WTC11 (cell line): ENCODE data around the gene FITM1. TPM values are rescaled to one million over a fixed set of nuclear protein-coding genes. Genes with fewer than 3 reads are reported as not detected.

Experiments
- ATAC-seq: fragments of 200-7000 bp; cut with Tn5 transposase; 2 replicates; pipeline ENCODE4 v1.10.0; 2021; ENCODE audit warnings: mild to moderate bottlenecking, moderate library complexity
- CTCF ChIA-PET: fragments of 300-600 bp; sonication (Branson Sonifier 250); formaldehyde crosslinking; loops from one replicate; lab custom pipeline; 2021; ENCODE audit warnings: antibody characterized with exemption; lab: Charles Lee
- POLR2A ChIA-PET: fragments of 350-600 bp; sonication (Branson Sonifier 250); formaldehyde crosslinking; loops from one replicate; lab custom pipeline; 2021; ENCODE audit warnings: antibody characterized with exemption; lab: Charles Lee
- DNase-seq: peaks from one replicate; pipeline ENCODE4 v3.0.0; 2021; ENCODE audit warnings: low spot score
- H3K27ac Mint-ChIP-seq: 2 replicates; pipeline ENCODE4 v1.8.0; 2021; ENCODE audit warnings: mixed read lengths
- H3K27me3 Mint-ChIP-seq: 2 replicates; pipeline ENCODE4 v1.8.0; 2021; ENCODE audit warnings: low read depth, mild to moderate bottlenecking, moderate library complexity, mixed read lengths
- H3K36me3 Mint-ChIP-seq: 2 replicates; pipeline ENCODE4 v1.8.0; 2021; ENCODE audit warnings: mixed read lengths
- H3K4me1 Mint-ChIP-seq: 2 replicates; pipeline ENCODE4 v1.8.0; 2022; ENCODE audit warnings: mixed read lengths
- H3K4me3 Mint-ChIP-seq: 2 replicates; pipeline ENCODE4 v1.8.0; 2021; ENCODE audit warnings: mild to moderate bottlenecking, moderate library complexity, mixed read lengths
- H3K9me3 Mint-ChIP-seq: 2 replicates; pipeline ENCODE4 v1.8.0; 2021; ENCODE audit warnings: mixed read lengths
- ARID4B ChIP-seq: sonication (generic); formaldehyde crosslinking; IDR thresholded peaks from 2 replicates; pipeline ENCODE4 v1.8.0; 2023; ENCODE audit warnings: missing genetic modification reagents, mild to moderate bottlenecking, borderline replicate concordance
- GABPB1 ChIP-seq: sonication (generic); formaldehyde crosslinking; IDR thresholded peaks from 2 replicates; pipeline ENCODE4 v1.8.1; 2023; ENCODE audit warnings: mild to moderate bottlenecking, missing genetic modification reagents
- GRHL2 ChIP-seq: fragments of 250-450 bp; sonication (Bioruptor Pico); IDR thresholded peaks from 2 replicates; pipeline ENCODE4 v1.8.0; 2022; ENCODE audit warnings: mild to moderate bottlenecking, moderate library complexity; ENCODE audit not compliant: insufficient replicate concordance, severe bottlenecking
- JUN ChIP-seq: sonication (generic); formaldehyde crosslinking; IDR thresholded peaks from 2 replicates; pipeline ENCODE4 v1.8.0; 2023; ENCODE audit warnings: mild to moderate bottlenecking, missing genetic modification reagents
- NFYB ChIP-seq: sonication (generic); formaldehyde crosslinking; conservative IDR thresholded peaks from 2 replicates; pipeline ENCODE4 v1.8.0; 2022; ENCODE audit warnings: low read depth, missing genetic modification reagents
- RORB ChIP-seq: fragments of 250-450 bp; sonication (Bioruptor Pico); IDR thresholded peaks from 2 replicates; pipeline ENCODE4 v1.9.0; 2021; ENCODE audit warnings: mild to moderate bottlenecking
- SMAD4 ChIP-seq: sonication (generic); formaldehyde crosslinking; IDR thresholded peaks from 2 replicates; pipeline ENCODE4 v1.8.0; 2022; ENCODE audit warnings: mild to moderate bottlenecking, missing genetic modification reagents
- SP1 ChIP-seq: sonication (generic); formaldehyde crosslinking; conservative IDR thresholded peaks from 2 replicates; pipeline ENCODE4 v1.8.1; 2022; ENCODE audit warnings: missing genetic modification reagents
- TEAD1 ChIP-seq: sonication (generic); formaldehyde crosslinking; IDR thresholded peaks from 2 replicates; pipeline ENCODE4 v1.8.0; 2022; ENCODE audit warnings: mild to moderate bottlenecking, missing genetic modification reagents
- ZNF138 ChIP-seq: sonication (generic); formaldehyde crosslinking; conservative IDR thresholded peaks from 2 replicates; pipeline ENCODE4 v1.8.1; 2022; ENCODE audit warnings: mild to moderate bottlenecking, moderate library complexity, missing genetic modification reagents
- ZNF219 ChIP-seq: sonication (generic); formaldehyde crosslinking; IDR thresholded peaks from 2 replicates; pipeline ENCODE4 v1.8.0; 2023; ENCODE audit warnings: missing genetic modification reagents, mild to moderate bottlenecking, borderline replicate concordance
- ZNF232 ChIP-seq: sonication (generic); formaldehyde crosslinking; IDR thresholded peaks from 2 replicates; pipeline ENCODE4 v1.8.0; 2022; ENCODE audit warnings: mild to moderate bottlenecking, missing genetic modification reagents
- total RNA-seq: library from RNA; stranded (reverse); gene quantifications from 3 replicates; pipeline ENCODE4 v1.2.3, GENCODE V29; 2021
- TF ChIP-seq, protein P1 (sequence below): sonication (generic); formaldehyde crosslinking; IDR thresholded peaks from 2 replicates; pipeline ENCODE4 v1.8.0; 2022; ENCODE audit warnings: mild to moderate bottlenecking, missing genetic modification reagents

Gene FITM1
- total RNA-seq, 1 experiment from 2014 or later = not detected

GRCh38 chr14:24146978-24147760 is 16.7 kb downstream of the FITM1 start, which contains the start of gene RNF31:
Gene RNF31, plus strand, starts transcription at chr14:24147498. Its CDS starts 201 bp downstream, at chr14:24147699.
- H3K9me3 Mint-ChIP-seq = no peaks in the 10 kb centered on the region
- H3K4me3 Mint-ChIP-seq = peak within 1 kb of the TSS; percentile 99
- peak within 1 kb of the TSS; percentile 98 for H3K27ac Mint-ChIP-seq
- TF ChIP-seq, protein P1, sequence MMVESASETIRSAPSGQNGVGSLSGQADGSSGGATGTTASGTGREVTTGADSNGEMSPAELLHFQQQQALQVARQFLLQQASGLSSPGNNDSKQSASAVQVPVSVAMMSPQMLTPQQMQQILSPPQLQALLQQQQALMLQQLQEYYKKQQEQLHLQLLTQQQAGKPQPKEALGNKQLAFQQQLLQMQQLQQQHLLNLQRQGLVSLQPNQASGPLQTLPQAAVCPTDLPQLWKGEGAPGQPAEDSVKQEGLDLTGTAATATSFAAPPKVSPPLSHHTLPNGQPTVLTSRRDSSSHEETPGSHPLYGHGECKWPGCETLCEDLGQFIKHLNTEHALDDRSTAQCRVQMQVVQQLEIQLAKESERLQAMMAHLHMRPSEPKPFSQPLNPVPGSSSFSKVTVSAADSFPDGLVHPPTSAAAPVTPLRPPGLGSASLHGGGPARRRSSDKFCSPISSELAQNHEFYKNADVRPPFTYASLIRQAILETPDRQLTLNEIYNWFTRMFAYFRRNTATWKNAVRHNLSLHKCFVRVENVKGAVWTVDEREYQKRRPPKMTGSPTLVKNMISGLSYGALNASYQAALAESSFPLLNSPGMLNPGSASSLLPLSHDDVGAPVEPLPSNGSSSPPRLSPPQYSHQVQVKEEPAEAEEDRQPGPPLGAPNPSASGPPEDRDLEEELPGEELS (CRISPR knock-in tag) = 0 out of 2 replicates have a peak, but pooled peaks have one; percentile 33
- TF ChIP-seq ZNF219 (peak; percentile 36; the same call in 1 of the 2 replicates), RORB (CRISPR knock-in tag) (no peak), GABPB1 (CRISPR knock-in tag) (peak; percentile 5; the same call in 1 of the 2 replicates), TEAD1 (CRISPR knock-in tag) (peak; percentile 47; the same call in 1 of the 2 replicates), ARID4B (CRISPR knock-in tag) (peak; percentile 85), ZNF138 (no peak), ZNF232 (CRISPR knock-in tag) (no peak), SMAD4 (CRISPR knock-in tag) (0 out of 2 replicates have a peak, but pooled peaks have one; percentile 22), NFYB (CRISPR knock-in tag) (peak; percentile 49; the same call in 1 of the 2 replicates), SP1 (CRISPR knock-in tag) (peak; percentile 57; the same call in 1 of the 2 replicates), JUN (0 out of 2 replicates have a peak, but pooled peaks have one; percentile 48)
- peak; percentile 98 for DNase-seq
- peaks cover 21% of the 10 kb centered on the region for H3K4me1 Mint-ChIP-seq
- ATAC-seq = peak; percentile 89
- peaks cover 44% of the 10 kb centered on the region for H3K36me3 Mint-ChIP-seq
- ChIA-PET POLR2A (interaction anchor here (0.6 to 3.3 kb wide), 15 partner anchors 10 to 114 kb away, joined by 3 to 24 read pairs (median 4); partner anchors contain the start of genes CHMP4A, DCAF11, IRF9 and NRL), CTCF (interaction anchor here (0.5 to 4.1 kb wide), 20 partner anchors 11 to 284 kb away, joined by 3 to 55 read pairs (median 4); partner anchors contain the start of genes DCAF11, DHRS1, IPO4 and IRF9)
- no peaks in the 10 kb centered on the region for H3K27me3 Mint-ChIP-seq

DNA sequence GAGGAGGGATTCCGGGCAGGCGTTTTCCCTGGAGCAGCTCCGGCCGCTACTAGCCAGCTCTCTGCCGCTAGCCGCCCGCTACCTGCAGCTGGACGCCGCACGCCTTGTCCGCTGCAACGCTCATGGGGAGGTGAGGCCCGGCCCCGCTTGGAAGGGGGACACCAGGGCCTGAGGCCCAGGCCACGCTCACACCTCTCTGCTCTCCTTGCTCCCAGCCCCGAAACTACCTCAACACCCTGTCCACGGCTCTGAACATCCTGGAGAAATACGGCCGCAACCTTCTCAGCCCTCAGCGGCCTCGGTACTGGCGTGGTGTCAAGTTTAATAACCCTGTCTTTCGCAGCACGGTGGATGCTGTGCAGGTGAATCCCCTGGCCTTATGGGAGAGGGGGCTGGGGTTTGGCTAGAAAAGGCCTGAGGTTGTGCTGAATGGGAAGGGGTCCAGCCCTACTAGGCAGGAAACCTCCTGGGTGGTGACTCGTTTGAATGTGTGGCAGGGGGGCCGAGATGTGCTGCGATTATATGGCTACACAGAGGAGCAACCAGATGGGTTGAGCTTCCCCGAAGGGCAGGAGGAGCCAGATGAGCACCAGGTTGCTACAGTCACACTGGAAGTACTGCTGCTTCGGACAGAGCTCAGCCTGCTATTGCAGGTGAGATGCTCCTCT is 17.4 kb downstream of the FITM1 start:
- POLR2A ChIA-PET = interaction anchor here (0.6 to 3.3 kb wide), 8 partner anchors 10 to 115 kb away, joined by 3 to 24 read pairs (median 8); partner anchors contain the start of genes CHMP4A, DCAF11, IRF9 and NRL
- Mint-ChIP-seq H3K4me1 (peaks cover 21% of the 10 kb centered on the region), H3K4me3 (peak overlapping the region; percentile 99), H3K27ac (no peak overlapping the region; the same call in 1 of the 2 replicates), H3K9me3 (no peaks in the 10 kb centered on the region), H3K27me3 (no peaks in the 10 kb centered on the region), H3K36me3 (peaks cover 48% of the 10 kb centered on the region)
- DNase-seq (peak; percentile 28), ATAC-seq (no peak)
- TF ChIP-seq ARID4B (CRISPR knock-in tag) = 0 out of 2 replicates have a peak, but pooled peaks have one; percentile 14
- 0 out of 2 replicates have a peak, but pooled peaks have one; percentile 6 for TF ChIP-seq JUN
- no peak for TF ChIP-seq GRHL2 (CRISPR knock-in tag)
- CTCF ChIA-PET = interaction anchor here (0.9 to 4.1 kb wide), 8 partner anchors 12 to 152 kb away, joined by 3 to 55 read pairs (median 10); partner anchors contain the start of genes DCAF11, DHRS1, IPO4 and IRF9
